Activated naive CD4-positive, alpha-beta T cell treated with anti-CD3 and anti-CD28 coated beads, Interleukin-2, amount 10 ng/mL, durations not matched to agents 7 days and 5 days (primary cell): Measurements from ENCODE around the gene VSTM2B.

ENCODE experiments used
- CTCF ChIA-PET: fragments of 350-600 bp; sonication (Branson Sonifier 250); formaldehyde crosslinking; loops from one replicate; lab custom pipeline; 2021; ENCODE audit warnings: antibody characterized with exemption; lab: Charles Lee
- DNase-seq: peaks from one replicate; pipeline ENCODE4 v3.0.0-alpha.2; 2020
- H3K27ac Mint-ChIP-seq: one replicate; pipeline ENCODE4 v1.8.0; 2021; ENCODE audit warnings: mild to moderate bottlenecking, moderate library complexity, mixed read lengths
- H3K27me3 Mint-ChIP-seq: one replicate; pipeline ENCODE4 v1.8.0; 2021; ENCODE audit warnings: mild to moderate bottlenecking, mixed read lengths
- H3K36me3 Mint-ChIP-seq: one replicate; pipeline ENCODE4 v1.8.0; 2021; ENCODE audit warnings: mixed read lengths
- H3K4me1 Mint-ChIP-seq: one replicate; pipeline ENCODE4 v1.8.0; 2021; ENCODE audit warnings: mixed read lengths
- H3K4me3 Mint-ChIP-seq: one replicate; pipeline ENCODE4 v1.8.0; 2021; ENCODE audit warnings: mild to moderate bottlenecking, moderate library complexity, mixed read lengths
- H3K9me3 Mint-ChIP-seq: one replicate; pipeline ENCODE4 v1.8.0; 2021; ENCODE audit warnings: mixed read lengths

The VSTM2B gene

GRCh38 chr19:29488316-29488715, 37.5 kb upstream of the VSTM2B start:
- peaks cover 22% of the 10 kb centered on the region for H3K27me3 Mint-ChIP-seq
- H3K9me3 Mint-ChIP-seq: no peaks in the 10 kb centered on the region
- CTCF ChIA-PET: no interaction called here
- no peaks in the 10 kb centered on the region for H3K36me3 Mint-ChIP-seq
- DNase-seq: no peak
- H3K4me3 Mint-ChIP-seq: no peak overlapping the region
- no peaks in the 10 kb centered on the region for H3K4me1 Mint-ChIP-seq
- H3K27ac Mint-ChIP-seq: no peak overlapping the region

GRCh38 chr19:29489172-29489951, 36.4 kb upstream of the VSTM2B start:
- Mint-ChIP-seq H3K27ac (no peak overlapping the region), H3K4me3 (no peak overlapping the region), H3K27me3 (peaks cover 26% of the 10 kb centered on the region), H3K36me3 (no peaks in the 10 kb centered on the region), H3K9me3 (no peaks in the 10 kb centered on the region), H3K4me1 (no peaks in the 10 kb centered on the region)
- DNase-seq: no peak
- CTCF ChIA-PET: no interaction called here

- no peaks in the 10 kb centered on the region for H3K9me3 Mint-ChIP-seq
- no peaks in the 10 kb centered on the region for H3K4me1 Mint-ChIP-seq
- H3K36me3 Mint-ChIP-seq: no peaks in the 10 kb centered on the region
- no peak overlapping the region for H3K4me3 Mint-ChIP-seq
- peaks cover 26% of the 10 kb centered on the region for H3K27me3 Mint-ChIP-seq
- CTCF ChIA-PET: no interaction called here
- no peak for DNase-seq
- H3K27ac Mint-ChIP-seq: no peak overlapping the region
Measured at GRCh38 chr19:29491491-29491890, 34.3 kb upstream of the VSTM2B start.

- Mint-ChIP-seq H3K4me1 (no peaks in the 10 kb centered on the region), H3K27me3 (peaks cover 26% of the 10 kb centered on the region), H3K4me3 (no peak overlapping the region), H3K9me3 (no peaks in the 10 kb centered on the region), H3K36me3 (no peaks in the 10 kb centered on the region), H3K27ac (no peak overlapping the region)
- CTCF ChIA-PET: no interaction called here
- no peak for DNase-seq
Measured at GRCh38 chr19:29491995-29492577, 33.7 kb upstream of the VSTM2B start.

GRCh38 chr19:29492769-29493168, 33.0 kb upstream of the VSTM2B start:
- Mint-ChIP-seq H3K36me3 (no peaks in the 10 kb centered on the region), H3K9me3 (no peaks in the 10 kb centered on the region), H3K4me1 (no peaks in the 10 kb centered on the region), H3K4me3 (no peak overlapping the region), H3K27me3 (peaks cover 26% of the 10 kb centered on the region), H3K27ac (no peak overlapping the region)
- CTCF ChIA-PET: no interaction called here
- no peak for DNase-seq

- no peaks in the 10 kb centered on the region for H3K36me3 Mint-ChIP-seq
- DNase-seq: no peak
- no peak overlapping the region for H3K27ac Mint-ChIP-seq
- H3K9me3 Mint-ChIP-seq: no peaks in the 10 kb centered on the region
- peaks cover 20% of the 10 kb centered on the region for H3K27me3 Mint-ChIP-seq
- CTCF ChIA-PET: no interaction called here
- H3K4me1 Mint-ChIP-seq: no peaks in the 10 kb centered on the region
- no peak overlapping the region for H3K4me3 Mint-ChIP-seq
Measured at GRCh38 chr19:29495091-29495490, 30.7 kb upstream of the VSTM2B start.

- Mint-ChIP-seq H3K36me3 (no peaks in the 10 kb centered on the region), H3K4me3 (no peak overlapping the region), H3K9me3 (no peaks in the 10 kb centered on the region), H3K4me1 (no peaks in the 10 kb centered on the region), H3K27me3 (peaks cover 20% of the 10 kb centered on the region), H3K27ac (no peak overlapping the region)
- no peak for DNase-seq
- CTCF ChIA-PET: no interaction called here
Measured at GRCh38 chr19:29495901-29496441, 29.8 kb upstream of the VSTM2B start.

GRCh38 chr19:29497241-29497640, 28.6 kb upstream of the VSTM2B start:
- Mint-ChIP-seq H3K27me3 (peaks cover 9% of the 10 kb centered on the region), H3K27ac (no peak overlapping the region), H3K9me3 (no peaks in the 10 kb centered on the region), H3K4me3 (no peak overlapping the region), H3K4me1 (no peaks in the 10 kb centered on the region), H3K36me3 (no peaks in the 10 kb centered on the region)
- CTCF ChIA-PET: no interaction called here
- no peak for DNase-seq

GRCh38 chr19:29497686-29498436, 27.9 kb upstream of the VSTM2B start:
- H3K27ac Mint-ChIP-seq: no peak overlapping the region
- H3K4me1 Mint-ChIP-seq: no peaks in the 10 kb centered on the region
- no peak for DNase-seq
- no peak overlapping the region for H3K4me3 Mint-ChIP-seq
- no peaks in the 10 kb centered on the region for H3K36me3 Mint-ChIP-seq
- peaks cover 6% of the 10 kb centered on the region for H3K27me3 Mint-ChIP-seq
- no peaks in the 10 kb centered on the region for H3K9me3 Mint-ChIP-seq
- CTCF ChIA-PET: no interaction called here

GRCh38 chr19:29499261-29499920, 26.4 kb upstream of the VSTM2B start:
- no peak overlapping the region for H3K4me3 Mint-ChIP-seq
- no peak overlapping the region for H3K27ac Mint-ChIP-seq
- no peak for DNase-seq
- H3K4me1 Mint-ChIP-seq: no peaks in the 10 kb centered on the region
- H3K36me3 Mint-ChIP-seq: no peaks in the 10 kb centered on the region
- CTCF ChIA-PET: no interaction called here
- H3K27me3 Mint-ChIP-seq: no peaks in the 10 kb centered on the region
- H3K9me3 Mint-ChIP-seq: no peaks in the 10 kb centered on the region

- no peaks in the 10 kb centered on the region for H3K4me1 Mint-ChIP-seq
- no peak for DNase-seq
- H3K27me3 Mint-ChIP-seq: no peaks in the 10 kb centered on the region
- no peaks in the 10 kb centered on the region for H3K9me3 Mint-ChIP-seq
- no peak overlapping the region for H3K27ac Mint-ChIP-seq
- H3K4me3 Mint-ChIP-seq: no peak overlapping the region
- CTCF ChIA-PET: no interaction called here
- H3K36me3 Mint-ChIP-seq: no peaks in the 10 kb centered on the region
Measured at GRCh38 chr19:29499921-29500590, 25.7 kb upstream of the VSTM2B start.

- Mint-ChIP-seq H3K4me1 (no peaks in the 10 kb centered on the region), H3K27ac (no peak overlapping the region), H3K9me3 (no peaks in the 10 kb centered on the region), H3K4me3 (no peak overlapping the region), H3K36me3 (no peaks in the 10 kb centered on the region), H3K27me3 (no peaks in the 10 kb centered on the region)
- DNase-seq: no peak
- CTCF ChIA-PET: interaction anchor here (0.5 kb wide), 1 partner anchor 786 kb away, joined by 3 read pairs; no protein-coding TSS in a partner anchor
Measured at GRCh38 chr19:29501816-29502580, 23.8 kb upstream of the VSTM2B start.

GRCh38 chr19:29502581-29502850, 23.3 kb upstream of the VSTM2B start:
- H3K4me1 Mint-ChIP-seq: no peaks in the 10 kb centered on the region
- H3K4me3 Mint-ChIP-seq: no peak overlapping the region
- DNase-seq: no peak
- H3K36me3 Mint-ChIP-seq: no peaks in the 10 kb centered on the region
- H3K27me3 Mint-ChIP-seq: no peaks in the 10 kb centered on the region
- no peak overlapping the region for H3K27ac Mint-ChIP-seq
- H3K9me3 Mint-ChIP-seq: no peaks in the 10 kb centered on the region
- CTCF ChIA-PET: no interaction called here
